Prostate gland (tissue), 2 donors: ENCODE measurements around the gene IQCB1.

Experiments used
- CTCF ChIP-seq, 4 experiments: fragments of 200-600 bp in 2 of 4; fragments of 450-650 bp in 2 of 4; sonication (generic) in 2 of 4; IDR thresholded peaks; 1 replicate in 3 of 4; 2 replicates in 1 of 4; pipeline ENCODE4 v1.5.1; 2016 to 2019; ENCODE audit warnings: antibody characterized with exemption in 4 of 4, mild to moderate bottlenecking in 2 of 4, moderate library complexity in 2 of 4
- POLR2A ChIP-seq: fragments of 450-650 bp; IDR thresholded peaks from one replicate; pipeline ENCODE4 v1.6.1; 2016; ENCODE audit warnings: antibody characterized with exemption, mild to moderate bottlenecking
- POLR2AphosphoS5 ChIP-seq: sonication (generic); formaldehyde crosslinking; IDR thresholded peaks from one replicate; pipeline ENCODE4 v1.6.1; 2017; ENCODE audit warnings: antibody characterized with exemption

GRCh38 chr3:121757087-121757811 lies 77.6 kb downstream of the IQCB1 start:
- TF ChIP-seq POLR2A (no peak), CTCF (IDR thresholded peaks at IDR 0.05) (no peak), POLR2AphosphoS5 (no peak)
